Hepatocyte (in vitro differentiated cells): ENCODE results near the gene PTPRM. TPM values are rescaled to one million over a fixed set of nuclear protein-coding genes. Genes with fewer than 3 reads are reported as not detected.

Source experiments
- DNase-seq: peaks from one replicate; pipeline ENCODE4 v3.0.0-alpha.2; 2016; ENCODE audit warnings: low spot score
- H2AFZ ChIP-seq: fragments of 200-600 bp; sonication (generic); 2 replicates; pipeline ENCODE4 v1.6.0; 2016; ENCODE audit warnings: antibody characterized with exemption, mild to moderate bottlenecking
- H3K27ac ChIP-seq: fragments of 200-600 bp; sonication (generic); 2 replicates; pipeline ENCODE4 v1.5.1; 2016; ENCODE audit warnings: mild to moderate bottlenecking
- H3K27me3 ChIP-seq: fragments of 200-600 bp; sonication (generic); 2 replicates; pipeline ENCODE4 v1.6.1; 2016
- H3K36me3 ChIP-seq: fragments of 200-600 bp; sonication (generic); replicated peaks from 2 replicates; pipeline ENCODE4 v1.5.1; 2016; ENCODE audit warnings: low read depth; ENCODE audit not compliant: insufficient read depth
- H3K4me1 ChIP-seq: fragments of 200-600 bp; sonication (generic); 2 replicates; pipeline ENCODE4 v1.5.1; 2016; ENCODE audit warnings: mild to moderate bottlenecking, moderate library complexity; ENCODE audit not compliant: insufficient read depth
- H3K4me2 ChIP-seq: fragments of 200-600 bp; sonication (generic); 2 replicates; pipeline ENCODE4 v1.6.0; 2016
- H3K4me3 ChIP-seq: fragments of 200-600 bp; sonication (generic); 2 replicates; pipeline ENCODE4 v1.5.1; 2016; ENCODE audit warnings: mild to moderate bottlenecking
- H3K79me2 ChIP-seq: fragments of 200-600 bp; sonication (generic); 2 replicates; pipeline ENCODE4 v1.6.0; 2017; ENCODE audit warnings: mild to moderate bottlenecking
- H3K9me2 ChIP-seq: fragments of 200-600 bp; sonication (generic); replicated peaks from 2 replicates; pipeline ENCODE4 v1.6.0; 2017; ENCODE audit warnings: mild to moderate bottlenecking; ENCODE audit not compliant: insufficient read depth
- H3K9me3 ChIP-seq: fragments of 200-600 bp; sonication (generic); 2 replicates; pipeline ENCODE4 v1.5.1; 2016; ENCODE audit warnings: low read depth, mild to moderate bottlenecking
- H4K20me1 ChIP-seq: fragments of 200-600 bp; sonication (generic); 2 replicates; pipeline ENCODE4 v1.6.0; 2016; ENCODE audit warnings: mild to moderate bottlenecking; ENCODE audit not compliant: insufficient read depth, poor library complexity, severe bottlenecking
- CTCF ChIP-seq: fragments of 200-600 bp; sonication (generic); IDR thresholded peaks from 2 replicates; pipeline ENCODE4 v1.5.1; 2016; ENCODE audit warnings: antibody characterized with exemption, mild to moderate bottlenecking; ENCODE audit not compliant: poor library complexity
- EZH2 ChIP-seq: fragments of 200-600 bp; sonication (generic); IDR thresholded peaks from 2 replicates; pipeline ENCODE4 v1.6.1; 2016; ENCODE audit warnings: antibody characterized with exemption, mild to moderate bottlenecking, borderline replicate concordance
- EZH2phosphoT487 ChIP-seq: fragments of 200-600 bp; sonication (generic); IDR thresholded peaks from one replicate; pipeline ENCODE4 v1.6.1; 2018; ENCODE audit warnings: antibody characterized with exemption, mild to moderate bottlenecking, low read depth, moderate library complexity; ENCODE audit not compliant: unreplicated experiment, severe bottlenecking
- WGBS: methylation state at CpG from one replicate; pipeline ENCODE4 v1.1.6; 2016; ENCODE audit warnings: low lambda C conversion rate; ENCODE audit errors: missing lambda C conversion rate; 5-methylcytosine and 5-hydroxymethylcytosine counted together
- polyA plus RNA-seq: library from polyadenylated mRNA; unstranded; fragments of >200 nt; fragmentation: Nextera tagmentation; extraction: Ambion mirVana; gene quantifications from 2 replicates; pipeline ENCODE4 v1.2.1, GENCODE V29; 2016
- small RNA-seq: library from RNA; depleted of rRNA; stranded (forward); fragments of <200 nt; gene quantifications from one replicate; pipeline ENCODE3, GENCODE V24; 2014
- total RNA-seq: library from RNA; depleted of rRNA; stranded (reverse); fragments of >200 nt; gene quantifications from 2 replicates; pipeline ENCODE4 v1.2.3, GENCODE V29; 2014

Gene PTPRM
- total and polyA plus RNA-seq, 2 experiments from 2014 or later: 26.1 to 47.4 TPM

- Histone ChIP-seq H2AFZ (no peak overlapping the region), H3K4me1 (no peaks in the 10 kb centered on the region), H3K36me3 (no peaks in the 10 kb centered on the region), H3K9me2 (no peaks in the 10 kb centered on the region), H4K20me1 (no peaks in the 10 kb centered on the region), H3K4me3 (no peak overlapping the region), H3K79me2 (no peaks in the 10 kb centered on the region), H3K4me2 (no peak overlapping the region), H3K9me3 (no peaks in the 10 kb centered on the region), H3K27me3 (no peaks in the 10 kb centered on the region), H3K27ac (no peak overlapping the region)
- TF ChIP-seq EZH2phosphoT487: no peak
- no peak for TF ChIP-seq CTCF
- no peak for TF ChIP-seq EZH2
- WGBS: 86% methylated on average over 8 of the region's 8 CpGs
- DNase-seq: no peak
Observed at GRCh38 chr18:8455661-8456614, 888.8 kb downstream of the PTPRM start.

Small RNAs within 50 kb of the gene (small RNA-seq; reads per million reads assigned to genes)
- gene AP001094.1 (not detected), gene RF00012 (not detected)
